ENCODE data around the gene ATMIN. TPM values are rescaled to one million over a fixed set of nuclear protein-coding genes. Genes with fewer than 3 reads are reported as not detected.

Gene ATMIN
- polyA plus RNA-seq, 1 of the 3 experiments (the other 2 are of a cell fraction), result 15.3 TPM

DNA sequence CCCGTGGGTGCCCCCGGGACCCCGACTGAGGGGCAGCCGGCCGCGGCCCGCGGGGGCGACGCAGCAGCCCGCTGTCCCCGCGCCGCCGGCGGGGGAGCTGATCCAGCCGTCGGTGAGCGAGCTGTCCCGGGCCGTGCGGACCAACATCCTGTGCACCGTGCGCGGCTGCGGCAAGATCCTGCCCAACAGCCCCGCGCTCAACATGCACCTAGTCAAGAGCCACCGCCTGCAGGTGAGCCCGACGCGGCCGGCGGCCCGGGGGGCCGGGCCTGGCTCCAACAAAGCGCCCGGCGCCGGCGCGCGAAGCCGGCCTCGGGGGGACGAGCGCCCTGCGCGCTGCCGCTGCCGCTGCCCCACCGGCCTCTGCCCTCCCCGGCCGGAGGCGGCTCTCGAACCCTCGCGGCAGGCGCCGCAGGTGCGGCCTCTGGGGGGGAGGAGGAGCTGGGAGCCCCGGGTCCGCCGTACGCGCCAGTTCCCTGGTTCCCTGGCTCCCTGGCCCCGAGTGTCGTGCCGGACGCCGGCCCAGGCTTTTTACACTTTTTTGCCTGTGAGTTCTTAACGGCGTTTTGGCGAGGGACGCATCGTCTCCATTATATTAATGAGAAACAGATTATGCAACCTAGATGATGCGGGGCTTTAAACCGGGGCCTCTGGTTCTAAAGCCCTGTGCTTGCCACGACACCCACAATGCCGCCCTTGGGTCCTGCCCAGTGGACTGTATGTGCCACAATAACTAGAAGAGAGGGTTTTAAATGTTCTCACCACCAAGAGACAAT, 521 bp downstream of the ATMIN start:
- Histone ChIP-seq H3F3A (replicated peaks; ENCODE audit: insufficient read depth) (no peaks in the 10 kb centered on the region), H3K79me2 (ENCODE audit: insufficient read depth) (peaks cover 50% of the 10 kb centered on the region), H2AFZ (ENCODE audit: low read depth) (peak overlapping the region; percentile 66), H3K27me3 (ENCODE audit: insufficient read depth) (no peaks in the 10 kb centered on the region), H3K4me2 (peak overlapping the region; percentile 89), H4K20me1 (ENCODE audit: insufficient read depth) (peaks cover 9% of the 10 kb centered on the region; the same call in 1 of the 2 replicates), H3K4me1 (ENCODE audit: control insufficient read depth in 1 of 2, insufficient read depth in 2 of 2, low read depth in 1 of 2, low read length in 1 of 2) (peaks cover 0 to 13% of the 10 kb centered on the region in 2 experiments; a peak in 2 of 4 replicates), H3K9me3 (no peaks in the 10 kb centered on the region), H3K36me3 (replicated peaks in 1 of 2; ENCODE audit: control insufficient read depth in 1 of 2, insufficient read depth in 2 of 2, low read length in 1 of 2) (peaks cover 0 to 18% of the 10 kb centered on the region in 2 experiments), H3K4me3 (ENCODE audit: low read depth in 2 of 2, low read length in 1 of 2) (peak overlapping the region; percentile 67 to 86), H3K27ac (ENCODE audit: low read depth in 2 of 2, low read length in 1 of 2) (peak overlapping the region in 1 of 2 experiments; percentile 65; a peak in 2 of 4 replicates), H3K9ac (peak overlapping the region; percentile 57), H3K9me2 (no peaks in the 10 kb centered on the region)
- DNase-seq, result peak; percentile 80
- ChIA-PET CTCF (interaction anchor here (0.6 to 3.1 kb wide), 36 partner anchors 8 to 1914 kb away, joined by 3 to 22 read pairs (median 4); partner anchors contain the start of genes CENPN and CMC2), POLR2A (interaction anchor here (0.9 to 1.2 kb wide), 4 partner anchors 29 to 365 kb away, joined by 3 to 5 read pairs (median 3); partner anchors contain the start of genes C16orf46, CENPN and CMC2)
- TF ChIP-seq CHD2 (IDR thresholded peaks at IDR 0.05; ENCODE audit: low read length, partially characterized antibody) (no peak), RAD21 (IDR thresholded peaks at IDR 0.05; ENCODE audit: low read length) (no peak), GATA2 (CRISPR knock-in tag; IDR thresholded peaks at IDR 0.05) (no peak), FOXM1 (IDR thresholded peaks at IDR 0.05; ENCODE audit: low read depth) (no peak), SIN3A (IDR thresholded peaks at IDR 0.05; ENCODE audit: borderline replicate concordance, low read depth, low read length) (no peak), TCF12 (IDR thresholded peaks at IDR 0.05) (no peak), RXRA (IDR thresholded peaks at IDR 0.05; ENCODE audit: borderline replicate concordance, low read depth) (no peak)
- TF ChIP-seq, protein P1, sequence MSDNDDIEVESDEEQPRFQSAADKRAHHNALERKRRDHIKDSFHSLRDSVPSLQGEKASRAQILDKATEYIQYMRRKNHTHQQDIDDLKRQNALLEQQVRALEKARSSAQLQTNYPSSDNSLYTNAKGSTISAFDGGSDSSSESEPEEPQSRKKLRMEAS (IDR thresholded peaks at IDR 0.05; ENCODE audit: low read depth), result no peak
- TF ChIP-seq, protein P2, sequence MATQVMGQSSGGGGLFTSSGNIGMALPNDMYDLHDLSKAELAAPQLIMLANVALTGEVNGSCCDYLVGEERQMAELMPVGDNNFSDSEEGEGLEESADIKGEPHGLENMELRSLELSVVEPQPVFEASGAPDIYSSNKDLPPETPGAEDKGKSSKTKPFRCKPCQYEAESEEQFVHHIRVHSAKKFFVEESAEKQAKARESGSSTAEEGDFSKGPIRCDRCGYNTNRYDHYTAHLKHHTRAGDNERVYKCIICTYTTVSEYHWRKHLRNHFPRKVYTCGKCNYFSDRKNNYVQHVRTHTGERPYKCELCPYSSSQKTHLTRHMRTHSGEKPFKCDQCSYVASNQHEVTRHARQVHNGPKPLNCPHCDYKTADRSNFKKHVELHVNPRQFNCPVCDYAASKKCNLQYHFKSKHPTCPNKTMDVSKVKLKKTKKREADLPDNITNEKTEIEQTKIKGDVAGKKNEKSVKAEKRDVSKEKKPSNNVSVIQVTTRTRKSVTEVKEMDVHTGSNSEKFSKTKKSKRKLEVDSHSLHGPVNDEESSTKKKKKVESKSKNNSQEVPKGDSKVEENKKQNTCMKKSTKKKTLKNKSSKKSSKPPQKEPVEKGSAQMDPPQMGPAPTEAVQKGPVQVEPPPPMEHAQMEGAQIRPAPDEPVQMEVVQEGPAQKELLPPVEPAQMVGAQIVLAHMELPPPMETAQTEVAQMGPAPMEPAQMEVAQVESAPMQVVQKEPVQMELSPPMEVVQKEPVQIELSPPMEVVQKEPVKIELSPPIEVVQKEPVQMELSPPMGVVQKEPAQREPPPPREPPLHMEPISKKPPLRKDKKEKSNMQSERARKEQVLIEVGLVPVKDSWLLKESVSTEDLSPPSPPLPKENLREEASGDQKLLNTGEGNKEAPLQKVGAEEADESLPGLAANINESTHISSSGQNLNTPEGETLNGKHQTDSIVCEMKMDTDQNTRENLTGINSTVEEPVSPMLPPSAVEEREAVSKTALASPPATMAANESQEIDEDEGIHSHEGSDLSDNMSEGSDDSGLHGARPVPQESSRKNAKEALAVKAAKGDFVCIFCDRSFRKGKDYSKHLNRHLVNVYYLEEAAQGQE (IDR thresholded peaks at IDR 0.05; ENCODE audit: low read depth, low read length), result no peak
- WGBS (ENCODE audit: low lambda C conversion rate), result 2% methylated on average over 19 of the region's 80 CpGs

DNA sequence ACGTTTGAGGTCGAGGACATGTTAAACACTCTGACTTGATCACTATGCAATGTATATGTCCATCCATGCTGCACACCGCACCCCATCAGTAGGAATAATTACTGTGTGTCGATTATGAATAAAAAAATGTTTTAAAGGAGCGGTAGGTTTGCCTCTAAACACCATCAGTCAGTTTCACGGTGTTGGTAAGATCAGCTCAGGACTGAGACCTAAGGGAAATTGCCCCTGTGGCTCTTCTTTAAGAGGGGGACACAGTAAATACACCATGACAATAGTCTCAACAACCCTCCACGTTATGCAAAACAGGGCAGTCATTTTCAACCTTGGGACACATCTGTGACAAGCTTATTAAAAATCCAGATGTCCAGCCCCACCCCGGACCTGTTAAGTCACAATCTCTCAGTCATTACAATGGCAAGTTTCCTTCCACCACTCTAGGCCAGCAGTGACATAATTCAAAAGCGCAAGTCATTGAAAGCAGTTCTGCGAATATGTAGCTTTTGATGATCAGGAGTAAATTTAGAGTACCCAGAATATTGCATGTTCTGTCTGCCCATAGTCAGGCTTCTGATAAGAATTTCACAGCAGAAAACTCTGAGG, 1.2 kb downstream of the ATMIN start:
- CTCF ChIA-PET, result interaction anchor here (0.6 to 3.1 kb wide), 11 partner anchors 8 to 701 kb away, joined by 3 to 21 read pairs (median 6); partner anchors contain the start of genes CENPN and CMC2
- H3K9me2 ChIP-seq, result no peaks in the 10 kb centered on the region
- H4K20me1 ChIP-seq (ENCODE audit: insufficient read depth), result peaks cover 9% of the 10 kb centered on the region; the same call in 1 of the 2 replicates
- WGBS (ENCODE audit: low lambda C conversion rate), result 24% methylated on average over 10 of the region's 10 CpGs
- POLR2A ChIA-PET, result interaction anchor here (1.1 kb wide), 1 partner anchor 30 kb away, joined by 3 read pairs; the partner anchor contains the start of gene CENPN
- H3K4me3 ChIP-seq (ENCODE audit: low read depth in 2 of 2, low read length in 1 of 2), result peak overlapping the region; percentile 67 to 86
- peaks cover 50% of the 10 kb centered on the region for H3K79me2 ChIP-seq (ENCODE audit: insufficient read depth)
- no peaks in the 10 kb centered on the region for H3K27me3 ChIP-seq (ENCODE audit: insufficient read depth)
- no peaks in the 10 kb centered on the region for H3F3A ChIP-seq (replicated peaks; ENCODE audit: insufficient read depth)
- H3K4me2 ChIP-seq, result peak overlapping the region; percentile 89
- H2AFZ ChIP-seq (ENCODE audit: low read depth), result peak overlapping the region; percentile 44; the same call in 1 of the 2 replicates
- H3K4me1 ChIP-seq (ENCODE audit: control insufficient read depth in 1 of 2, insufficient read depth in 2 of 2, low read depth in 1 of 2, low read length in 1 of 2), result peaks cover 0 to 13% of the 10 kb centered on the region in 2 experiments; a peak in 2 of 4 replicates
- no peaks in the 10 kb centered on the region for H3K9me3 ChIP-seq
- H3K27ac ChIP-seq (ENCODE audit: low read depth in 2 of 2, low read length in 1 of 2), result peak overlapping the region in 1 of 2 experiments; percentile 65; a peak in 2 of 4 replicates
- DNase-seq, result peak; percentile 25
- peak overlapping the region; percentile 57 for H3K9ac ChIP-seq
- H3K36me3 ChIP-seq (replicated peaks in 1 of 2; ENCODE audit: control insufficient read depth in 1 of 2, insufficient read depth in 2 of 2, low read length in 1 of 2), result peaks cover 0 to 25% of the 10 kb centered on the region in 2 experiments
- TF ChIP-seq FOSL2 (IDR thresholded peaks at IDR 0.05; ENCODE audit: borderline replicate concordance, low read depth), result no peak
- no peak for TF ChIP-seq RAD21 (IDR thresholded peaks at IDR 0.05; ENCODE audit: low read length)
- TF ChIP-seq, protein P3, sequence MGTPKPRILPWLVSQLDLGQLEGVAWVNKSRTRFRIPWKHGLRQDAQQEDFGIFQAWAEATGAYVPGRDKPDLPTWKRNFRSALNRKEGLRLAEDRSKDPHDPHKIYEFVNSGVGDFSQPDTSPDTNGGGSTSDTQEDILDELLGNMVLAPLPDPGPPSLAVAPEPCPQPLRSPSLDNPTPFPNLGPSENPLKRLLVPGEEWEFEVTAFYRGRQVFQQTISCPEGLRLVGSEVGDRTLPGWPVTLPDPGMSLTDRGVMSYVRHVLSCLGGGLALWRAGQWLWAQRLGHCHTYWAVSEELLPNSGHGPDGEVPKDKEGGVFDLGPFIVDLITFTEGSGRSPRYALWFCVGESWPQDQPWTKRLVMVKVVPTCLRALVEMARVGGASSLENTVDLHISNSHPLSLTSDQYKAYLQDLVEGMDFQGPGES (IDR thresholded peaks at IDR 0.05; ENCODE audit: low read depth, low read length), result no peak
- no peak for TF ChIP-seq TEAD4 (IDR thresholded peaks at IDR 0.05; ENCODE audit: borderline replicate concordance, insufficient read depth)
- no peak for TF ChIP-seq SIN3A (IDR thresholded peaks at IDR 0.05; ENCODE audit: borderline replicate concordance, low read depth, low read length)
- TF ChIP-seq TCF12 (IDR thresholded peaks at IDR 0.05), result no peak
- TF ChIP-seq, protein P4, sequence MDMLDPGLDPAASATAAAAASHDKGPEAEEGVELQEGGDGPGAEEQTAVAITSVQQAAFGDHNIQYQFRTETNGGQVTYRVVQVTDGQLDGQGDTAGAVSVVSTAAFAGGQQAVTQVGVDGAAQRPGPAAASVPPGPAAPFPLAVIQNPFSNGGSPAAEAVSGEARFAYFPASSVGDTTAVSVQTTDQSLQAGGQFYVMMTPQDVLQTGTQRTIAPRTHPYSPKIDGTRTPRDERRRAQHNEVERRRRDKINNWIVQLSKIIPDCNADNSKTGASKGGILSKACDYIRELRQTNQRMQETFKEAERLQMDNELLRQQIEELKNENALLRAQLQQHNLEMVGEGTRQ (IDR thresholded peaks at IDR 0.05; ENCODE audit: borderline replicate concordance, low read depth, low read length), result no peak
- TF ChIP-seq FOXJ3 (CRISPR knock-in tag; IDR thresholded peaks at IDR 0.05), result no peak

All from SK-N-SH (cell line).